ENCODE measurements around the gene C17orf67.
"Not testable (repeated sequence)": the region's sequence is repeated elsewhere in the genome, so short reads cannot be mapped to it uniquely, and the experiment has no call there.

C17orf67 gene

DNA sequence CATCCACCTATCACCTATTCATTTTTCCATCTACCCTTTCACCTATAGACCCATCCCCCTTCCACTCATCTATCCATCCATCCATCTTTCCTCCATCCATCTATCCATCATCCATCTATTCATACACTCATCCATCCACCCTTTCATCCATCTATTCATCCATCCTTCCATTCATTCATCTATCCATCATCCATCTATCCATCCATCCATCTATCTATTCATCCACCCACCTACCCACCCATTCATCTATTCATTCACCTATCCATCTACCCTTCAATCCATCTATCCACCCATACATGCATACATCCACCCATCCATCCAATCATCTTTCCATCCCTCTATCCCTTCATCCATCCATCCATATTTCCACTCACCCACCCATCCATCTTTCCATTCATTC is 63.3 kb downstream of the C17orf67 start:
- DNase-seq = no peak

DNA sequence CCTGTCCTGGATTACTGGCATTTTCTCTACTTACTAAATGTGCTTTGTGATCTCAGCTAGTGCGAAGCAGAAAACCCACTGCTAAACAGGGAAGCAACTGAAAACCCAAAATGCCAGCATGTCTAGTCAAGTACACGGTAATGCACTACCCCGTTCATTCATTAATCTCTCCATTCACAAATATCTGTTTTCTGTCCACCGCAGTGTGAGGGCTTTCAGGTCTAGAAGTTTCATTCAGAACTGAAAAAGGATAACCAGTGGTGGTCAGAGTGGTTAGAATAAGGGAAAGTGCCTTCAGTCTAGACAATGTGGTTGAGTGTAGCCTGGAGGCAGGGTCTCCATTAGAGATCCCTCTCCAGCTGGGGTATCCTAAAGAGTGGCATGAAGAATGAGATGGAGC is 68.3 kb downstream of the C17orf67 start:
- DNase-seq = no peak

DNA sequence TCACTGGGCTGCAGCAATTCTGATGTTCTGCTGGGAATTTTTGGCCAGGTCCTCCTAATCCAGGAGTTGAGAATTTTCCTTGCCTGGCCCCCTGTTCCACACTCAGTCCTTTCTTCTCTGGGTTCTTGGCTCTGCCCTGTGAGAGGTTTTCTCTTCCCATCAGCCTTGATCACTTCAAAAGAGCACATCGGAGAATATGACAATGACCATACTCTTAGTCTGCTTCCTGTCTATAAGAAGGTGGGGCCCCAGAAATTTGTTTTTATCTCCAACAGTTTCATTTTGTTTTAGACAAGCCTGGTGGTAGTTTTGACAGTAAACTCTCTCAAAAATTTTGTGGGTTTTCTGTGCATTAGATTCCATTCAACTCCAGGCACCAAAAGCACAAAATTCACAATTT is 70.7 kb downstream of the C17orf67 start:
- DNase-seq = no peak

GRCh38 chr17:56762144-56762543 is 71.6 kb downstream of the C17orf67 start:
- no peak for DNase-seq

DNA sequence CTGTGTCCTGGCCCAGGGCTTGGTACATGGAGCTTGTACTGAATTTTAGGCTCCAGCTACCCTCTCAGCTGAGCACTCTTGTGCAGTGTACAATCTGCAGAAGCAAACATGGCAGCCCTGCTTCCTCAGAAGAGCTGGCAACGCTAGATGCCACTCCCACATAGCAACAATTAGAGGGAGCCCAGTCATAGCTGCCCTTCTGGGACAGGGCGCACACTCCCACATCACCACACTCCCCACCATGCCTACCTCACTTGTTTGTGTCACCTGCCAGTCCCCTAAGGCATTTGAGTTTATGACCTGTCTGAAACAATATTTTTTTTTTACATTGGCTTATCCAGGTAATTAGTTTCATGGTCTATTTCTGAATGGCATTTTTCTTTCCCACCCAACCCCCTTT is 72.3 kb downstream of the C17orf67 start:
- no peak for DNase-seq

GRCh38 chr17:56757611-56758010 is 76.1 kb downstream of the C17orf67 start:
- DNase-seq = not testable (repeated sequence)

GRCh38 chr17:56756536-56756935 is 77.2 kb downstream of the C17orf67 start:
- no peak for DNase-seq

DNA sequence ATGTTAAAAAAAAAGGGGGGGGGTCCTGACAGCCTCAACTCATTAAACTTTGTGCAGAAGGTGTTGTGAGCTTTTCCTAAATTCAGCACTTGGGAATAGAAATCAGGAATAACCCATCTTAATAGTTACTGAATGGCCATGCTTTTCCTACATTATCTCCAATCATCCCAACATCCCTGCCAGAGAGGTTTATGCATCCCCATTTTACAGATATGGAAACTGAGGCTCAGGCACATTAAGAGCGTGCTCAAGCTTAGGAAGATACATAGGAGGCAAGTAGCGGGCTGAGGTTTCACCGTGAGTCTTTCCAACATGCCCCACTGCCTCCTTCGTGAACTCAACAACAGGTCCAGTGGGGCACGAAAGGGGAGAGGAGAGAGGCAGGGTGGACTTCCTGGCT is 78.4 kb downstream of the C17orf67 start:
- no peak for DNase-seq

DNA sequence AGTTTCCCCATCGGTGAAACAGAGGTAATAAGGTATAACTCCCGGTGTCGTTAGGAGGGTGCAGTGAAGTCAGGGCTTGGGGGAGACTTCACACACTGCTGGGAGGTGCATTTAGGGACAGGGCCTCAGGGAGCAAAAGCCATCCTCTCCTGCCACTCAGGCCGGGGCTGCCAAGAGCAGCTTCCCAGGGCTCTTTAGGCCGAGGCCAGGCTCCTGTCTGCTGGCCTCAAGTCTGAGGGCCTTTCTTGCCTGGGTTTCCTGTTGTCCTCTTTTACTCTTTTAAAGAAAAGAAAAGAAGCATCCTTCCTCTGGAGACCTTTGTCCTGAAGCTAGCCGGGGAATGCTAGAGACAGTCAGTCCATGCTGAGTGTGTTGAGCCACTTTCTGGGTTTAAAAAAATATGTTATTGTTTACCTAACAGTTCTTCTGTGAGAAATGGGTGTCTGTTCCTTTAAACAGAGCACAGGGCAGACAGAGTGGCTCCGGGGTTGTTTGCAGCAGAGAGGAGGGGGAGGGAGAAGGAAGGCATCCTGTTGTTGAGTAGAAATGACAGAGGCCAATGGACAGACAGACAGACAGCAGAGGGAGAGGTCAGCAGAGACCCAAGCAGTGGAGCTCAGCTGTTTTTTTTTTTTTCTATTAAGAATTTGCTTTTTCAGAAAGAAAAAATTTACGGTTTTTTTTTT is 79.1 kb downstream of the C17orf67 start:
- no peak for DNase-seq

DNA sequence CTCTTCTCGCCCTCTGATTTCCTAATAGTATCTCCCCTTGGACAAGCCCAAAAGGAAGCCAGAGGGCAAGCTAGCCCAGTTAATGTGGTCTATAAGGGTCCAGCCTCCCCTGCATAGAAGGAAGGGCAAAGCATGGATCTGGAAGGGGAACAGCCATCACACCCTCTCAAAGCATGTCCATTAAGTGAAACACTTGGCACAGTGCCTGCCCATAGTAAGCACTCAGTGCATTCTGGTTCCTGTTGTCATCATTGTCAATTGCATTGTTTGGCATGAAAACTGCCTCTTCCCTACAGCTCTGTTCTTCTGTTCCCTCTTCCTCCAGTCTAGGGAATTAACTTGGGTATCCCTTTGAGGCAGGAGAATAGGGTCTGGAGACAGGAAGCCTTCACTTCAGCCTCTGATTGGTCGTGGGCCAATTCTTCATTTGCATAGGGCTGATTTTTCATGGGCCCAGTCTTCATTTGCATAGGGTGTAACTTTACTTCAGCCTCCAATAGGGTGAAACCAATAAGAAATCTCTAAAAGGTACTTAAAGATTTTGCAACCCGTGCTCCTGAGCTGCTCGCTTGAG is 81.4 kb downstream of the C17orf67 start:
- DNase-seq = no peak

GRCh38 chr17:56751145-56751738 is 82.5 kb downstream of the C17orf67 start:
- DNase-seq = no peak

- no peak for DNase-seq
These were observed 89.0 kb downstream of the C17orf67 start for GRCh38 chr17:56744721-56745120.

DNA sequence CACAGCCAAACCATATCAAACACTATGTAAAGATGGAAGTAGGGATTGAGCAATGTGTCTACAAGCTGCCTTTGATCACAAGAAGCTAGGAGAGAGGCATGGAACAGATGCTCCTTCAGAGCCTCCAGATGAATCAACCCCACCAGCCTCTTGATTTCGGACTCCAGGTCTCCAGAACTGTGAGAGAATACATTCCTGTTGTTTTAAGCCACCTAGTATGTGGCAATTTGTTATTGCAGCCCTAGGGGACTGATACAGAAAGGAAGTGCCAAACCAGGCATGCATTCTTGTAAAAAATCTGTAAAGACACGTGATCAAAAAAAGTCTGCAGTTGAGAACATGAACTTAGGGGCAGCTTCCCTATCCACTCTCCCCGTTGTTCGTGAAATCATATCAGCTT is 91.1 kb downstream of the C17orf67 start:
- DNase-seq = no peak
